M059J (cell line): ENCODE data around the gene PFKP. TPM values are rescaled to one million over a fixed set of nuclear protein-coding genes. Genes with fewer than 3 reads are reported as not detected.

ENCODE experiments used
- DNase-seq: peaks from one replicate; pipeline ENCODE4 v3.0.0-alpha.2; 2012; ENCODE audit warnings: low read depth
- total RNA-seq: library from RNA; depleted of rRNA; stranded (reverse); fragments of >200 nt; shearing (Covaris generic); gene quantifications from 2 replicates; pipeline ENCODE4 v1.2.3, GENCODE V29; 2014

Gene PFKP
- total RNA-seq, 1 experiment from 2014 or later: 158 TPM

DNA sequence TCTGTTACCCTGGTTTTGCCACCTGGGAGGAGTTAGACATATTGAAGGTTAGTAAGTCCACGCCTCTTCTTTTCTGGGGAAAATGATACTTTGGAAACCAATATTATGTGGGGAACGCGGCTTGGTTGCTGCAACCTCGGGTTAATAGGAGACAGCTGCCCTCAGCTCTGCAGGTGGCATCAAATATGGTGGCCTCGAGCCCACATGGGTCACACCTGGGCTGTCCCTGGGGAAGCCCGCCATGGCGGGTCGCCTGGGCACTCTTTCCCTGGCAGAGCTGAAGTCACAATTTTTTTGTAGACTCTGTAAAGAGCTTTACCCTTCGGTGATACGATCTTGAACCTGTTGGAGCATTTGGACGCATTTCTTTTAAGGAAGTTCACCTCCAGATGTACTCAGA lies 2.5 kb downstream of the PFKP start:
- no peak for DNase-seq

GRCh38 chr10:3071405-3072198 lies 4.3 kb downstream of the PFKP start:
- DNase-seq: peak; percentile 92

- DNase-seq: no peak
Observed at GRCh38 chr10:3072641-3073360, 5.5 kb downstream of the PFKP start.

DNA sequence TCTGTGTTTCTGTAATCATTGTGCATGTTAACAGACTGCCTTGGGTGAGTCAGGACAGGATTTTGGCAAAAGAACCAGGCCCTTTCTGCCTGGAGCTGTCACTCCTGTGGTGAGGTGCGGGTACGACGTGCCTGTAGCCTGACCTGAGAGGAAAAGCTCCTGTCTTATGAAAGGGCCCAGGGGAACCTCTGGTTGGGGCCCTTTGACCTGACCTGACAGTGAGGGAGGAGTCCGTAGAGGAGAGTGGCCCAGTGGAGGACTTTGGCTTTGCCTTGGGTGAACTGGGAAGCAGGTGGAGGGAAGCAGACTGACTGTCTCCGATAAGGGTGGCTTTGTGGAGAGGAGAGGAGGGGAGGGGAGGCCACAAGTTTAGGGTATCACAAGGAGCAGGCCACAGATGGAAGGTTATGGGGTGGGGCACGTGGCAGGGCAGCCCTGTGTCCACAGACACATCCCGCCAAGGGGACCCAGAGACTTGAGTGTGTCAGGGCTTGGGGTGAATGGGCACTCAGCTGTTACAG lies 6.9 kb downstream of the PFKP start:
- DNase-seq: peak; percentile 44

DNA sequence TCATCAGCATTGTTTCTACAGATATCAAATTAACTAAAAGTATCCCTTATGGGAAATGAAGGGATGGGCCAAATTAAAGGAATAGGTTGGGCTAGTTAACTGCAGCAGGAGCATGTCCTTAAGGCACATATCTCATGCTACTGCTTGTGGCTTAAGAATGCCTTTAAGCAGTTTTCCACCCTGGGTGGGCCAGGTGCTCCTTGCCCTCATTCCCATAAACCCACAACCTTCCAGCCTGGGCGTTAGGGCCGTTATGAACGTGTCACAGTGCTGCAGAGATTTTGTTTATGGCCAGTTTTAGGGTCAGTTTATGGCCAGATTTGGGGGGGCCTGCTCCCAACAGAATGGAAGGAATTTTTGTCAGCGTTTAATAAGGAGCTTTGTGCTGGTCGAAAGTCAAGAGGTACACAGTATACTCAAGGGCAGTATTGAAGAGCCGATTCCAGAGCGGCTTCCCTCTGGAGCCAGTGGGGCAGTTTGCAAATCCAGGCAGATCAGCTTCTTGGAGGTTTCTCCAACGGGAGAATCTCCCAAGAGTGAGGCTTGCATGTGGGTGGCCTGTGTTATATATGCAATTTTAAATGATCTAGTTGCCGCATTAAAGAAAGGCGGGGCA lies 7.7 kb downstream of the PFKP start:
- no peak for DNase-seq

GRCh38 chr10:3076138-3076537 lies 8.8 kb downstream of the PFKP start:
- no peak for DNase-seq

DNA sequence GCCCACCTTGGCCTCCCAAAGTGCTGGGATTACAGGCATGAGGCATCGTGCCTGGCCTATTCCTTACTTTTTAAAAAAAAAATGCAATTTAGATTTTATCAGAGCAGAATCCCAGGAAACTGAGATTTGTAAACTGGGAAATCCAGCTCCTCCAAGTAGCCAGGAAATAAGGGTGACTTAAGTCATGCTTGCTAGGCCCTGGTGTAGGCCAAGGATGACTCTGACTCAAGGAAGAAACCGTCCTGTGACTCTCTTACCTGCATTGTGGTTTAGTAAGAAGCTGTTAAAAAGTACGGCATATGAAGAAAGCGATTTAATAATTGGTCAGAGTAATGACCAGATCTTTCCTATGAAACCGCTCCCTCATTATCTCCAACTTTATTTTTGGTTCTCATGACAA lies 10.2 kb downstream of the PFKP start:
- DNase-seq: no peak

DNA sequence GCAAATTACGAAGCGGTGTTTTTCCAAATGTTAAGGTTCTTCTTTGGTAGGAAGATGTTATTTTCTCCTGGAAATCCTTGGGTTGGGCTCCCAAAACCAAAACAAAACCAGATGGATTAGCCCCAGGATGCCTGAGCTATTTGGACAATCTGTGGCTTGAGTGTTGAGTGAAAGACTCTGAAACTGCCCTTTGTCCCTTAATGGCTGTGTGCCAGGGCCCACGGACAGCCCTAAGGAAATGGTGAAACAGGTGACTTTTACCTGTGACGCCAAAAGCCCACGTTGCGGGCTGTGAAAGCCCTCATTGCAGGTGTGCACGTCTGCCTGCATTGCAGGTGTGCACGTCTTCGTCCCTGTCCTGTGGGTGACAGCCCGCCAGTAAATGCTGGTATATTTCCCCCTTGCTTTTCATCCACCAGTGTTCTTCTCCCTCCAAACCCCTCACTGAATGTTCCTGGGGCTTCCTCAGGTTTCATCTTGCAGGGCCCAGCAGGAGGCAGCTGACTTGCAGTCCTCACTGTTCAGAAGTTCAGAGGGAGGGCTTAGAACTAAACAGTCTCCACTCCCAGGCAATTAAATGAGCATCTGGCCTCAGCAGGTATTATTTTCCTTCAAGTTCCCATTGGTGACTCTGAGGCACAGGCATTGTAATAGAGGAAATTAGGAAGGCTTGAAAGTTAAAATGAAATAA lies 10.7 kb downstream of the PFKP start:
- no peak for DNase-seq

DNA sequence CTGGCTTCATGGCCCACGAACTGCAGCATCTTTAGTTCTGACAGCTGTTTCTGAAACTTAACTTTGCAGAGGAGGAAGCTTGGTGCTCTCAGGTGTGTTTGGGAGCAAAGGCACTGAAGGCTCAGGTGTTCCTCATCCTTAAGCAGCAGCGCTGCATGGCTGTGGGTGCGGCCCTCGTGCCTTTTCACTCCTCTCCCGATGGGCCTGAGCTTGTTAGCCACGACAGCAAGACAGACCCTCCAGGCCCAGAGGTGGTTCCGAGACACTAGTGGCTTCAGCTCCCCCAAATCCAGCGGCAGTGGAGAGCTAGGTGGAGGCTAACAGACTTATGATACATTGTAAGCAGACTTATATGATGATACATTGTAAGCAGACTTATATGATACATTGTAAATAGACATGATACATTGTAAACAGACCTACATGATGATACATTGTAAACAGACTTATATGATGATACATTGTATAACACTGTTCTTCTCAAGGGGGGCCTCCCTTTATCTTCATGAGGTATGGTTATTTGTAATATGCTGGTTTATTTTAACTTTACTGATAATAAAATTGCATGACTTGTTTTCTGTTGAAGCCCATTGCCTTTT lies 14.1 kb downstream of the PFKP start:
- no peak for DNase-seq

DNA sequence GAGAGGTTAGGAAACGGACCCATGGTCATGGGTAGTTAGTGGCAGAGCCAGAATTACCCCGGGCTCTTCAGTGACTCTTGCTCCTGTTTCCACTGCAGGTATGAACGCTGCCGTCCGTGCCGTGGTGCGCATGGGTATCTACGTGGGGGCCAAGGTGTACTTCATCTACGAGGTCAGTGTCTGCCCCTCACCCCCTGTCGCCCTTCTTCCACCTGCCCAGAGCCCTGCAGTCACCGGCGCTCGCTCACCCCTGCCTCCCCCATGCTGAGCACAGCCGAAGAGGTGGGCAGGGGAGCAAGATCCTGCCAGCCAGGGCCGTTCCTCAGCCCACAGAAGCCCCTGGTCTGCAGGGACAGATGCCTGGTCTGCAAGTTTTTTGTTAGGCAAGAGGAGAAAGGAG lies 14.9 kb downstream of the PFKP start:
- no peak for DNase-seq

GRCh38 chr10:3085785-3086567 lies 18.6 kb downstream of the PFKP start:
- DNase-seq: no peak

DNA sequence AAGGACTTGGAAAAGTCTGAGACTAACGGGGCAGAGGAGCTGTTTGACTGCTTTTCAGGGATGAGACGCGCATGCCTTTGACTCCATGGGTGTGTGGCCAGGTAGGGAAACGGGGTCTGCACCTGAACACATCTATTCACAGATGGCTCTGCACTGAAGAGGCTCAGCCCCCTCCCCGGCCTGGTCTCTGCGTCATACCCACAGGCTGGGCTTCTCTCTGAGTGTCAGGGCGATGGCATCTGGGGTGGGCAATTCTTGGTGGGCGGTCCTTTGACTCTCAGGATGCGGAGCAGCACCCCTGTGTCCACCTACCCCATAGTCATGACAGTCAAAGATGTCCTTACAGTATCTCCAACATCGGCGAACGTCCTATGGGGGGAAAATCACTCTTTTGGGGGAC lies 23.0 kb downstream of the PFKP start:
- no peak for DNase-seq

DNA sequence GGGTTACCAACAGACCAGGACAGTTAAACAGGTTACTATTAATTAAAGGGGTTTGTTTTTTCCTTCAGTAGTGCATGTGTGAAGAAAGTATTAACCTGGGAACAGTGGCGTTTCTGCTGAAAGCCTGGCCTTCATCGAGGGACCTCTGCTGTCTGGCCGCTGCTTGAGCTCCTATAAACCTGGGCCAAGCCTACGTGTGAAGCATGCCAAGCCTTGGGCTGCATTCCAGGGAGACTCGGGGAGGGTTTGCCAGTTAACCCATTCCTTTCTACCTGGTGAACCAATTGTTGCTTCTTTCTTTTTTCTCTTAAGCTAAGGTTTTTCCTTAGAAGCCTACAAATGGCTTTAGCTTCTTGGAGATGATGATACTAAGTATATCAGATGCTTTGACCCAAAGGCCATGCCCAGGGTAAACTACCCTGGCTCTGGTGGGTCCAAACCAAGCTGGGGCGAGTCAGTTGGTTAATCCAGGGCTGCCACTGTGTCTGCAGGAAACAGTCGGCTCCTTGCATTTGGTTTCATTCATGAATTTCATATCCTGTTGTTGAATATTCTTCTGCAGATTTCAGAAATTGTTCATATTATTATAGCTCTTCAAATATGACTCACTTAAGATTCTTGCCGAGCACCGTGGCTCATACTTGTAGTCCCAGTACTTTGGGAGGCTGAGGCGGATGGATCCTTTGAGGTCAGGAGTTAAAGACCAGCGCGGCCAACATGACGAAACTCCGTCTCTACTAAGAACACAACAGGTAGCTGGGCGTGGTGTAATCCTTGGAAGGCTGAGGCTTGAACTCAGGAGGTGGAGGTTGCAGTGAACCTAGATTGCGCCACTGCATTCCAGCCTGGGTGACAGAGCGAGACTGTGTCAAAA lies 23.8 kb downstream of the PFKP start:
- peak; percentile 82 for DNase-seq

GRCh38 chr10:3091921-3092320 lies 24.6 kb downstream of the PFKP start:
- DNase-seq: no peak

- no peak for DNase-seq
Observed at GRCh38 chr10:3093996-3094395, 26.6 kb downstream of the PFKP start.

DNA sequence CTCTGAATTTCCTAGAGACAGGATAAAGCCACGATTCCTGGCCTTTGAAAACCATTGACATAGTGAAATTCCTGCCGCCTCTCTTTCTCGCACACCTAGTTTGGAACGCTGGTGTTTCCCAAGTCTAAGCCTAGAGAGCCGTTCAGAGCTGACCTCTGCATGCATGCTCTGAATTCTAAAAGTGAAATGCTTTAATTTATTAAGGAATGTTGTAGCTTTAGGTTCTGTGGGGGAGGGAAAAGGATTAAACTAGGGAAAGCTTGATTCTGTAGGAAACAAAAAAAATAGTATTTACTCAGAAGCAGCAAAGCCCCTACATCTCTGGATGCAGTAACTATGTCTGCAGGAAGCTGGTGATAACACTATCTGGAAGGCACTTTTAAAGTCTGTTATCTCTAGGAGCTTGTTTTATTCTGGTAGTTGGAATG lies 27.3 kb downstream of the PFKP start:
- DNase-seq: no peak

GRCh38 chr10:3095373-3096139 lies 28.2 kb downstream of the PFKP start:
- peak; percentile 96 for DNase-seq

GRCh38 chr10:3096149-3096548 lies 28.8 kb downstream of the PFKP start:
- DNase-seq: peak; percentile 40

DNA sequence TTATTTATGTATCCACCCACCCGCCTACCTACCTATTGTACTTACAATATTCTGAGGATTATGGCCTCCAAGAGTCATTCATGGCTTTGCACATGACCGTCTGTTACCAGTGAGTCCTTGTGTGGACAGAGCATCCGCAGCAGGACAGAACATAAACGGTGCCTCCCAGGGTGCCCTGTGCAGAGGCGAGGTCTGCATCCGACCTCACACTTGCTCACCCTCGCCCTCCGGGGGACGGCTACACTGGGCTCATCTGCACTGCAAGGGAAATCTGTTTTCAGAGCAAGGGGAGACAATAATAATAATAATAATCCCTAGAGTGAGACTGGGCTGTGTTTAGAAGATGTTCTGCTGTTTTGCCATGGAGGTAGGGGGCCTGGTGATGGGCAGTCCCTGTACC lies 29.8 kb downstream of the PFKP start:
- no peak for DNase-seq
